Measurements from ENCODE around the gene ATP8B1. TPM values are rescaled to one million over a fixed set of nuclear protein-coding genes. Genes with fewer than 3 reads are reported as not detected.

The ATP8B1 gene
- total RNA-seq, 2 donors from 2014 or later = 6.0 to 13.0 TPM

GRCh38 chr18:57835904-57836303 is 32.8 kb upstream of the ATP8B1 start:
- no peaks in the 10 kb centered on the region for H3K36me3 ChIP-seq
- no peak overlapping the region for H3K27ac ChIP-seq
- H3K4me1 ChIP-seq = peaks cover 0 to 6% of the 10 kb centered on the region in 2 donors
- TF ChIP-seq CTCF (IDR thresholded peaks at IDR 0.05) = no peak
- no peaks in the 10 kb centered on the region for H3K27me3 ChIP-seq
- no peak for DNase-seq (ENCODE audit: low spot score)
- H3K9me3 ChIP-seq = no peaks in the 10 kb centered on the region
- no peak overlapping the region for H3K4me3 ChIP-seq

GRCh38 chr18:57834616-57835015 is 31.5 kb upstream of the ATP8B1 start:
- peaks cover 0 to 6% of the 10 kb centered on the region in 2 donors for H3K4me1 ChIP-seq
- H3K27me3 ChIP-seq = no peaks in the 10 kb centered on the region
- no peak overlapping the region for H3K4me3 ChIP-seq
- H3K36me3 ChIP-seq = no peaks in the 10 kb centered on the region
- TF ChIP-seq CTCF (IDR thresholded peaks at IDR 0.05) = no peak
- H3K9me3 ChIP-seq = no peaks in the 10 kb centered on the region
- DNase-seq (ENCODE audit: low spot score) = no peak
- H3K27ac ChIP-seq = no peak overlapping the region

- no peak for TF ChIP-seq CTCF (IDR thresholded peaks at IDR 0.05)
- no peak overlapping the region for H3K27ac ChIP-seq
- DNase-seq (ENCODE audit: low spot score) = no peak
- H3K36me3 ChIP-seq = no peaks in the 10 kb centered on the region
- H3K27me3 ChIP-seq = no peaks in the 10 kb centered on the region
- H3K9me3 ChIP-seq = no peaks in the 10 kb centered on the region
- H3K4me3 ChIP-seq = no peak overlapping the region
- peaks cover 0 to 6% of the 10 kb centered on the region in 2 donors for H3K4me1 ChIP-seq
Measured at GRCh38 chr18:57833441-57834101, 30.5 kb upstream of the ATP8B1 start.

GRCh38 chr18:57832730-57833129 is 29.6 kb upstream of the ATP8B1 start:
- no peak for TF ChIP-seq CTCF (IDR thresholded peaks at IDR 0.05)

GRCh38 chr18:57831597-57832377 is 28.7 kb upstream of the ATP8B1 start:
- no peak for DNase-seq (ENCODE audit: low spot score)
- Histone ChIP-seq H3K27me3 (no peaks in the 10 kb centered on the region), H3K4me1 (peaks cover 0 to 6% of the 10 kb centered on the region in 2 donors), H3K9me3 (no peaks in the 10 kb centered on the region), H3K36me3 (no peaks in the 10 kb centered on the region), H3K27ac (no peak overlapping the region), H3K4me3 (no peak overlapping the region)
- no peak for TF ChIP-seq CTCF (IDR thresholded peaks at IDR 0.05)

More at GRCh38 chr18:57832730-57833129, 29.6 kb upstream of the ATP8B1 start:
- Histone ChIP-seq H3K36me3 (no peaks in the 10 kb centered on the region), H3K4me3 (no peak overlapping the region), H3K27ac (no peak overlapping the region), H3K4me1 (peaks cover 0 to 6% of the 10 kb centered on the region in 2 donors), H3K27me3 (no peaks in the 10 kb centered on the region), H3K9me3 (no peaks in the 10 kb centered on the region)
- DNase-seq (ENCODE audit: low spot score) = no peak
